Trophoblast cell (in vitro differentiated cells and primary cell): ENCODE results near the gene PLCG2.

Source experiments
- DNase-seq, 2 donors: peaks; one replicate each; pipeline ENCODE4 v3.0.0-alpha.2; 2016
- H2AFZ ChIP-seq: 2 replicates; pipeline ENCODE4 v1.6.1; 2013; ENCODE audit warnings: low read length, moderate library complexity, mild to moderate bottlenecking; ENCODE audit not compliant: insufficient read depth, poor library complexity
- H2AK5ac ChIP-seq: 2 replicates; pipeline ENCODE4 v1.6.1; 2013; ENCODE audit warnings: mild to moderate bottlenecking, low read length
- H2BK120ac ChIP-seq: 2 replicates; pipeline ENCODE4 v1.6.1; 2013; ENCODE audit warnings: low read length, mild to moderate bottlenecking, moderate library complexity; ENCODE audit not compliant: insufficient read depth, poor library complexity
- H2BK12ac ChIP-seq: 2 replicates; pipeline ENCODE4 v1.6.1; 2013; ENCODE audit warnings: mild to moderate bottlenecking, low read length, moderate library complexity
- H2BK5ac ChIP-seq: 2 replicates; pipeline ENCODE4 v1.6.1; 2013; ENCODE audit warnings: low read length, low read depth, moderate library complexity, mild to moderate bottlenecking; ENCODE audit not compliant: poor library complexity
- H3K14ac ChIP-seq: 2 replicates; pipeline ENCODE4 v1.6.1; 2013; ENCODE audit warnings: mild to moderate bottlenecking, low read length
- H3K18ac ChIP-seq: 2 replicates; pipeline ENCODE4 v1.6.1; 2013; ENCODE audit warnings: mild to moderate bottlenecking, low read length
- H3K23ac ChIP-seq: 2 replicates; pipeline ENCODE4 v1.6.1; 2013; ENCODE audit warnings: low read length
- H3K27ac ChIP-seq: 2 replicates; pipeline ENCODE4 v1.5.1; 2013; ENCODE audit warnings: low read depth, mild to moderate bottlenecking, inconsistent platforms, low read length, moderate library complexity
- H3K27me3 ChIP-seq: 2 replicates; pipeline ENCODE4 v1.6.1; 2013; ENCODE audit warnings: inconsistent platforms, mild to moderate bottlenecking, low read length, moderate library complexity; ENCODE audit not compliant: insufficient read depth
- H3K36me3 ChIP-seq, 2 experiments: 1 replicate in 1 of 2; 2 replicates in 1 of 2; pipeline ENCODE4 v1.6.1; 2013; ENCODE audit warnings: low read length in 2 of 2, mild to moderate bottlenecking in 2 of 2, moderate library complexity in 1 of 2; ENCODE audit not compliant: insufficient read depth in 2 of 2, control insufficient read depth in 1 of 2
- H3K4ac ChIP-seq: 2 replicates; pipeline ENCODE4 v1.6.1; 2013; ENCODE audit warnings: low read depth, mild to moderate bottlenecking, low read length, moderate library complexity
- H3K4me1 ChIP-seq, 2 experiments: 1 replicate in 1 of 2; 2 replicates in 1 of 2; pipeline ENCODE4 v1.6.1; 2013; ENCODE audit warnings: low read length in 2 of 2, mild to moderate bottlenecking in 2 of 2, moderate library complexity in 1 of 2; ENCODE audit not compliant: insufficient read depth in 2 of 2, control insufficient read depth in 1 of 2
- H3K4me2 ChIP-seq: 2 replicates; pipeline ENCODE4 v1.6.1; 2013; ENCODE audit warnings: inconsistent platforms, mild to moderate bottlenecking, low read length, moderate library complexity
- H3K4me3 ChIP-seq: 2 replicates; pipeline ENCODE4 v1.5.1; 2013; ENCODE audit warnings: mild to moderate bottlenecking, low read depth, low read length, inconsistent platforms
- H3K79me1 ChIP-seq: one replicate; pipeline ENCODE4 v1.6.1; 2013; ENCODE audit warnings: low read length
- H3K79me2 ChIP-seq: 2 replicates; pipeline ENCODE4 v1.6.1; 2013; ENCODE audit warnings: low read length, mild to moderate bottlenecking; ENCODE audit not compliant: control insufficient read depth, insufficient read depth, poor library complexity
- H3K9ac ChIP-seq: 2 replicates; pipeline ENCODE4 v1.6.1; 2013; ENCODE audit warnings: mild to moderate bottlenecking, low read length
- H3K9me3 ChIP-seq: 2 replicates; pipeline ENCODE4 v1.6.1; 2013; ENCODE audit warnings: low read depth, mild to moderate bottlenecking, control low read depth, inconsistent platforms, low read length; ENCODE audit not compliant: insufficient read depth
- H4K12ac ChIP-seq: 2 replicates; pipeline ENCODE4 v1.6.1; 2013; ENCODE audit warnings: low read depth, mild to moderate bottlenecking, low read length, moderate library complexity
- H4K8ac ChIP-seq: 2 replicates; pipeline ENCODE4 v1.6.1; 2013; ENCODE audit warnings: low read depth, mild to moderate bottlenecking, low read length, moderate library complexity
- H4K91ac ChIP-seq: one replicate; pipeline ENCODE4 v1.6.1; 2013; ENCODE audit warnings: low read depth, mild to moderate bottlenecking, low read length, moderate library complexity
- WGBS: extraction: QIAGEN DNeasy Blood & Tissue Kit; methylation state at CpG from one replicate; pipeline ENCODE4 v1.1.7; 2013; ENCODE audit warnings: missing lambda C conversion rate; ENCODE audit not compliant: insufficient read length, insufficient coverage; ENCODE audit errors: extremely low coverage; 5-methylcytosine and 5-hydroxymethylcytosine counted together

PLCG2 gene

GRCh38 chr16:81918927-81919326 is 139.8 kb downstream of the PLCG2 start:
- DNase-seq = no peak
- Histone ChIP-seq H2BK12ac (no peak overlapping the region), H3K9me3 (peaks cover 1% of the 10 kb centered on the region), H4K12ac (no peak overlapping the region), H3K18ac (no peak overlapping the region), H3K4ac (no peak overlapping the region), H3K79me2 (no peaks in the 10 kb centered on the region), H2AFZ (no peak overlapping the region), H3K4me3 (no peak overlapping the region), H3K27me3 (no peaks in the 10 kb centered on the region), H4K8ac (no peak overlapping the region), H3K27ac (no peak overlapping the region), H3K4me1 (no peaks in the 10 kb centered on the region), H3K79me1 (no peaks in the 10 kb centered on the region), H3K9ac (no peak overlapping the region), H4K91ac (no peak overlapping the region), H3K36me3 (no peaks in the 10 kb centered on the region), H2AK5ac (no peak overlapping the region), H3K23ac (no peak overlapping the region), H2BK5ac (no peak overlapping the region), H3K14ac (no peak overlapping the region), H3K4me2 (no peak overlapping the region), H2BK120ac (no peak overlapping the region)
- no CpG with 5 or more reads among the region's 2 CpGs for WGBS

GRCh38 chr16:81920498-81920897 is 141.4 kb downstream of the PLCG2 start:
- no peak overlapping the region for H3K14ac ChIP-seq
- H3K4me1 ChIP-seq = no peaks in the 10 kb centered on the region
- no peak overlapping the region for H2AFZ ChIP-seq
- no peak overlapping the region for H3K9ac ChIP-seq
- no peak overlapping the region for H3K4me2 ChIP-seq
- no peaks in the 10 kb centered on the region for H3K36me3 ChIP-seq
- no peak overlapping the region for H2BK120ac ChIP-seq
- H4K12ac ChIP-seq = no peak overlapping the region
- no peaks in the 10 kb centered on the region for H3K27me3 ChIP-seq
- H3K79me2 ChIP-seq = no peaks in the 10 kb centered on the region
- H3K27ac ChIP-seq = no peak overlapping the region
- H3K4ac ChIP-seq = no peak overlapping the region
- no peak overlapping the region for H3K23ac ChIP-seq
- no peak overlapping the region for H2AK5ac ChIP-seq
- H4K91ac ChIP-seq = no peak overlapping the region
- no peak overlapping the region for H2BK12ac ChIP-seq
- H3K4me3 ChIP-seq = no peak overlapping the region
- no peak for DNase-seq
- no peaks in the 10 kb centered on the region for H3K9me3 ChIP-seq
- H4K8ac ChIP-seq = no peak overlapping the region
- H3K79me1 ChIP-seq = no peaks in the 10 kb centered on the region
- no peak overlapping the region for H2BK5ac ChIP-seq
- WGBS = no CpG with 5 or more reads among the region's 4 CpGs
- no peak overlapping the region for H3K18ac ChIP-seq

GRCh38 chr16:81921085-81921814 is 142.2 kb downstream of the PLCG2 start:
- Histone ChIP-seq H3K27me3 (no peaks in the 10 kb centered on the region), H4K8ac (no peak overlapping the region), H3K9ac (no peak overlapping the region)

GRCh38 chr16:81921843-81922584 is 142.9 kb downstream of the PLCG2 start:
- no peak for DNase-seq
- H2BK5ac ChIP-seq = no peak overlapping the region
- no peaks in the 10 kb centered on the region for H3K27me3 ChIP-seq
- no peak overlapping the region for H3K4ac ChIP-seq
- no peak overlapping the region for H3K14ac ChIP-seq
- H3K4me3 ChIP-seq = no peak overlapping the region
- no peak overlapping the region for H2AK5ac ChIP-seq
- H2BK12ac ChIP-seq = no peak overlapping the region
- H3K18ac ChIP-seq = no peak overlapping the region
- no peak overlapping the region for H3K27ac ChIP-seq
- H4K12ac ChIP-seq = no peak overlapping the region
- no peaks in the 10 kb centered on the region for H3K79me2 ChIP-seq
- no peaks in the 10 kb centered on the region for H3K36me3 ChIP-seq
- H4K91ac ChIP-seq = no peak overlapping the region
- WGBS = no CpG with 5 or more reads among the region's 5 CpGs
- no peak overlapping the region for H2BK120ac ChIP-seq
- no peak overlapping the region for H3K23ac ChIP-seq
- H3K9ac ChIP-seq = no peak overlapping the region
- H3K4me2 ChIP-seq = no peak overlapping the region
- H3K9me3 ChIP-seq = no peaks in the 10 kb centered on the region
- H2AFZ ChIP-seq = no peak overlapping the region
- H4K8ac ChIP-seq = no peak overlapping the region
- no peaks in the 10 kb centered on the region for H3K4me1 ChIP-seq
- no peaks in the 10 kb centered on the region for H3K79me1 ChIP-seq

More at GRCh38 chr16:81921085-81921814, 142.2 kb downstream of the PLCG2 start:
- H3K27ac ChIP-seq = no peak overlapping the region
- no peaks in the 10 kb centered on the region for H3K36me3 ChIP-seq
- H3K4ac ChIP-seq = no peak overlapping the region
- no peak overlapping the region for H4K91ac ChIP-seq
- H3K79me2 ChIP-seq = no peaks in the 10 kb centered on the region
- no peak overlapping the region for H2AFZ ChIP-seq
- H3K9me3 ChIP-seq = no peaks in the 10 kb centered on the region
- no CpG with 5 or more reads among the region's 12 CpGs for WGBS
- H4K12ac ChIP-seq = no peak overlapping the region
- no peak for DNase-seq
- H2BK5ac ChIP-seq = no peak overlapping the region
- no peak overlapping the region for H2AK5ac ChIP-seq
- no peak overlapping the region for H2BK12ac ChIP-seq
- H3K79me1 ChIP-seq = no peaks in the 10 kb centered on the region
- no peak overlapping the region for H2BK120ac ChIP-seq
- H3K4me1 ChIP-seq = no peaks in the 10 kb centered on the region
- no peak overlapping the region for H3K4me3 ChIP-seq
- no peak overlapping the region for H3K23ac ChIP-seq
- H3K18ac ChIP-seq = no peak overlapping the region
- no peak overlapping the region for H3K4me2 ChIP-seq
- H3K14ac ChIP-seq = no peak overlapping the region
